Kidney capillary endothelial cell (primary cell): ENCODE data around the gene BUD23.
"Not testable (repeated sequence)": the region's sequence is repeated elsewhere in the genome, so short reads cannot be mapped to it uniquely, and the experiment has no call there.

Experiments
- DNase-seq: peaks from one replicate; pipeline ENCODE4 v3.0.0-alpha.2; 2018; ENCODE audit warnings: low spot score

Gene BUD23

GRCh38 chr7:73701357-73701995 is 18.1 kb downstream of the BUD23 start:
- DNase-seq = peak; percentile 46

- no peak for DNase-seq
These were observed 18.8 kb downstream of the BUD23 start for GRCh38 chr7:73702226-73702625.

GRCh38 chr7:73702665-73703064 is 19.3 kb downstream of the BUD23 start:
- no peak for DNase-seq

DNA sequence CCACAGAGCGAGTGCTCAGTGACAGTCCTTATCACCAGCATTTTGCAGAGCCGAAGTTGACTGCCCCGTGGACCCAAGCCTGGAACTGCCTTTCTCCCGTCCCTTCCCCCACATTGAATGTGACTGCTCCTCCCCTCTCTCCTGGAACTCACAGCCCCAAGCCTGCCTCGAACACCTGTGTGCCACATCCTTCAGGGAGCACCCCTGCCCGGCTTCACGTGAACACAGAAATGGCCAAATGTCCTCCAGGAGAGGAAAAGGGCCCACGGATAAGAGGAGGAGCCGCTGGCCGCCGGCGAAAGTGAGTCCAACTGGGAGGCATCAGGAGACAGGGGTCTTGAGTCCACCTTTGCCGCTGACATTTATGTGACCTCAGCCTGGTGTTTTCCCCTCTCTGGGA is 19.8 kb downstream of the BUD23 start:
- no peak for DNase-seq

GRCh38 chr7:73703757-73704639 is 20.6 kb downstream of the BUD23 start:
- DNase-seq = no peak

- no peak for DNase-seq
These were observed 21.5 kb downstream of the BUD23 start for GRCh38 chr7:73704640-73705550.

DNA sequence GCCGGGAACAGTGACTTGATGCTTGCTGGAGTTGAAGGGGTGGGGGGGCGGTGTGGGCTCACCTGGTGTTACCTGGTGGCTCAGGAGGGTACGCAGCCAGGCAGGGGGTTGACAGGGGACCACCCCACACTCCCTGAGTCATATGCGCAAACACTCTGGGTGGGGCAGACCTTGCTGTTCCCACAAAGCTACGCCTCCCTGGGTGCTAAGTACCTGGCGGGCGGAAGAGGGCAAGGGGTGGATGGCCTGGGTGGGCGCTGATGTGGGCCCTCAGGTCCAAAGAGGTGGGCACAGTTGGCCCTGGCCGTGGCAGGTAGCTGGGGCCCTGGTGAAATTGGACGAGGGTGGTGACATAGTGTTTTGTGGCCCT is 22.1 kb downstream of the BUD23 start:
- DNase-seq = no peak

DNA sequence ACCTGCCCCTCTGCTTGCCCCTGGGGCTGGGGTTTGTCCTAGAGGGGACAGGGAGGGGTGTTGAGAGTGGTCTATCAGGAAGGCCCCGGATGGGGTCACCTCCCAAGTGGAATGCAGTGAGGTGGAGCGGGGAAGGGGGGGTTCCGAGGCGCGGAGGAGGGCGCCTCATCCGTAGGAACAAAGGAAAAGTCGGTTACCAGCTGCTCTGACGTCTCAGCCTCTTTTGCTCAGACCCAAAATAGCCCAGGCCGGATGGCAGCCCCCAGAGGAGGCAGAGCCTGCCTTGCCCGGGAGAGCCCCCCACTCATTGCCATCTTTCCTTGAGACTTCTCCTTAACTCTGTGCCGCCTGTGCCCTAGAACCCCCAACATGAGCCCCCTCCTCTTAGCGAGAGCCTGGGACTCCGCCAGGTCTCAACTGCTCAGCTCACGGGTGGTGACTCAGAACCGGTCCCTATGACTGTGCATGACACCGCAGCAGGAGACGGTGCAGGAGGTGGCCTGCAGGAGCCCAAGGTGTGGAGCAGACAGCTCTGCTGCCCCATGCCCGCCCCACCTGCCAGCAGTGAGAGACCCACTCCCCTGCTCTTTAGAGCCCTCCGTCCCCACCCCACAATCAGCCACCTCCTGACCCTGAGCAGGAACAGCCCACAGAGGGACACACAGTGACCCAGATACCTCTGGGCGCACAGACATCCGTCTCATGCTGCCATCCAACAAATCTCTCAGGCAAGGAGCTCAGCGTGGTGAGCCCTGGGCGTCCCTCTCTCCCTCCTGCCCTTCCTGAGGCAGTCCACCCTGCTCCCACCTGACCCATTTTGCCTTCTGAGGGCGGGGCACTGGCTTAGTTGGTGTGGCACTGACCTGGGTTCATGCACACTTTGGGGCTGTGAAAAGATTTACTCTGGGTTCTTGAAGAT is 23.0 kb downstream of the BUD23 start:
- DNase-seq = no peak

- DNase-seq = no peak
These were observed 23.7 kb downstream of the BUD23 start for GRCh38 chr7:73707045-73707631.

DNA sequence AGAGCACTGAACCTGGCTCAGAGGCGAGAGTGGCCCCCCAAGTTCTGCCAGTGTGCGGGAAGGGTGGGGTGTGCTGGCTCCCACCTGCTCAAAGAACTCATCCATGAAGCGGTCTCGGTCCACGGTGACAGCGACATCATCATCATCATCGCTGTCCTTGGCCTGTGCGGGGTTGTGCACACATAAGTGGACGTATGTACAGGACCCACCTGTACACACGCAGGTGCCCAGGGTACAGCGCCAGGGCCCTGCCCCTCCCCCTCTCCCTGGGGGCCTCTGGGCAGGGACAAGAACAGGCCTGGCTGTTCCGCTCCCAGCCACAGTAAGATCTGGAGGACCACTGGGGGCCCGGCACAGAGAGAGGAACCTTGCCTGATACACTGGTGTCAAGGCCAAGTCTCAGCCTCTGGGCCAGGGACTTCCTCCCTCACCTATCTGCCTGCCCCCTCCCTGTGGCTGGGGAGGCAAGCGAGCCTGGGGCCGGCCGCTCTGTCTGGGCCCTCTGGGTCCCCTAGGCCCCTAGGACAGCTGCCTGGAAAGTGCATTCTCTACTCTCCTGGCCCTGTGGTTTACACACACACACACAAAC is 25.7 kb downstream of the BUD23 start:
- DNase-seq = no peak

DNA sequence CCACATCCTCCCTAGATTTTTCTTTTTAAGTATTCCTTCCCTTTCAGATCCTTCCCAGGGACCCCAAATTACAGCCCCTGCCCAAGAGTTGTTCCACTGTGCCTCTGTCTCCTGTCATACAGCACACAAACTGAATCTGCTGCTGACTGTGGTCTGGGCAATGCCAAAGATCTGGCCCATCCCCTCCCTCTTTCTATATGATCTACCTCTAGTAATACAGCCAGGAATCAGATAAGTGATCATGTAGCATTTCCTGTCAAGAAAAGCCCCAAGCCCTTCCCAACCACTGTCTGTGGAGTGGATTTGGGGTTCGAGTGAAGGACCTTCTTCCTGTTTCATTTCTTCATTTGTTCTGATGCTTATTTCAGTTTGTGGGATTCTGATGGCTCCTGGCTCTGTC is 29.4 kb downstream of the BUD23 start:
- DNase-seq = no peak

GRCh38 chr7:73713319-73713718 is 29.9 kb downstream of the BUD23 start:
- DNase-seq = not testable (repeated sequence)

- peak; percentile 94 for DNase-seq
These were observed 32.4 kb downstream of the BUD23 start for GRCh38 chr7:73715648-73716317.

- no peak for DNase-seq
These were observed 33.0 kb downstream of the BUD23 start for GRCh38 chr7:73716318-73716890.

DNA sequence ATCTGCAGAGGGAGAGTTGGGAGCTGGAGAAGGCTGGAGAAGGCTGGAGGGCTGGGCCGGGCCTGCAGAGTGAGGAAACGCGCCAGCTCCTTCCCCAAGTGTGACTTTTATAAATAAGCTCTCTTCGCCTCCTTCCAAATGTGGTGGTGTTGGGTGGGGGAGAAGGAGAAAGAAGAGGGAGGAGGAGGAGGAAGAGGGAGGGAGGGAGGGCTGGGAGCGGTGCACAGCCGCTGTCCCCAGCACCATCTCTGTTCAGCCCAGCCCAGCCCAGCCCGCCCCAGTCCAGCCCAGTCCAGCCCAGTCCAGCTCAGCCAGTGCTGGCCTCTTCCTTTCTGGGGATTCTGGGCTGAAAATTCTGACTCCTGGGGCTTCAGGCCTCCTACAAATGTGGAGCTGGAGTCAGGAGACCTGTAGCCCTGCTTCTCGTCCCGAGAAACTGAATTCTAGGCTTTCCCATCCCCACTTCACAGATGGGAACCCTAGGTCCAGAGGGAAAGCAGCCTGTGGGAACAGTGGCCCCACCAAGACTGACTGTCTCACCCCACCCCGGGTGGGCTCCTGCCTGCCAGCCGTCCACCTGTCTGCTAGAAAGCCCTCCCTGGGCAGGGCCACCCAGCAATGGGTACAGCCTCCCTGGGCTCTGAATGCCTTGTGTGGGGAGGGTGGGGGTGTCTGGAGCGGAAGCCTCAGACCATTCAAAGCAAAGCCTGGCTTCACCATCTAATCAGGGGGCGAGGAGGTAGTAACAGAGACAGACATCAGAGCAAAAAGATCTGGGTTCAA is 33.8 kb downstream of the BUD23 start:
- DNase-seq = no peak

GRCh38 chr7:73717991-73718405 is 34.6 kb downstream of the BUD23 start:
- DNase-seq = peak; percentile 95

DNA sequence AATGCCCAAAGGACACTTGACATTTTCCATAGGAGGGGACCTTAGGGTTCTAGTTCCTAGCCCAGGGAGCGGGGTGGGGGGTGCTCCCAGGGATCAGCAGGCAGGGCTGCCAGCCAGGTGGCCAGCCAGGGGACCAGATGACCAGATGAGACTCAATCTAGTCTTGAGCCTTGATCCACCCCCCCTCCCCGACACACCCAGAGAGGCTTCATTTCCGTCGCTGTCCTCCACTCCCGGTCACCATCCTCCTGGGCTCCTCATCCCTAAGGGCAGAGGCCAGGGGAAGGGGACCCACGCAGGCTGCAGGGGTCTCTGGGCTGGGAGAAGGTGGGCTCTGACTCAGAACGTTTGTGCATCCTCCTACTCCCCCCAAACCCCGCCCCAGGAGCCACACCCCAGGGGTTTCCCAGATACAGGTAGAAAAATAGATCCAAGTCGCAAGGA is 35.1 kb downstream of the BUD23 start:
- no peak for DNase-seq

DNA sequence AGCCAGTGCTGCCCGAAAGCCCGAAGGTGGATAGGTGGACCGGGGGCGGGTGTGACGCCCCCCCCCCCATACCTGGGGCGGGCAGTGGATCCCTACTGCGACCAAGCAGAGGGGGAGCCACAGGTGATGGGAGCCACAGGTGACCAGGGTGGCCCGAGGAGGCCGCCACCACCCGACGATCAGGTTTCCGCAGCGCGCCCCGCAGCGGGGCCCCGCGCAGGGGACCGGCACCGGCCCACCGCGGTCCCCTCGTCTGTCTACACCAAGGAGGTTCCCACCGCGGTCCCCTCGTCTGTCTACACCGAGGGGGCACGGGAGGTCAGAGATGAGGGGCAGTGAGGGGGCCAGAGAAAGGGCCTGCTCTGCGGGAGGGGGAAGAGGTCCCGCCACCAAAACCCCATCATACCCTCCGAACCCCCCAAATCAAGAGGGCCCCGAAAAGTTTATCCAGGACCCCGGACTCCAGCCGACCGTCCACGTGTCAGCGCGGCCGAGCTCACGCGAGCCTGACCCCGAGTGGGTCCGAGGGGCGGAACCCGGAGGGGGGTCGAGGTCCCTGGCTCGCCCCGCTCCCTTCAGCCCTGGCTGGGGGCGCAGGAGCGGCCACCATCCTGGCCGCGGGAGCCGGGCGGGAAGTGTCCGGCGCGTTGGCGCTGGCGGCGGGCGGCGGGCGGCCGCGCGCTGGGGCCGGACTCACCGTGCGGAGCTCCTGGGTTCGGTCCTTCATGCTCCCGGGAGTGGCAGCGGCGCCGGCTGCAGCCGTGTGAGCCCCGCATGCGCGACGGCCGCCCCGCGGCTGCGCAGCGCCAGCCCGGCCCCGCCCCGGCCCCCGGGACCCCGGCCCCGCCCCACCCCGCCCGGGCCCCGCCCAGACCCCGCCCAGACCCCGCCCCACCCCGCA is 35.8 kb downstream of the BUD23 start, which contains the start of gene STX1A:
Gene STX1A (minus strand): TSS at position 765 of the 901 bp plus-strand sequence. CDS start 38 bp downstream, at position 727.
- peak; percentile 55 for DNase-seq
